ENCODE data around the gene SLAMF9.

Gene SLAMF9

GRCh38 chr1:159945483-159946241 is 8.4 kb downstream of the SLAMF9 start, which contains the start of gene IGSF9:
Gene IGSF9, minus strand, starts transcription at chr1:159945613. Its CDS starts 2,159 bp downstream, at chr1:159943454.
- peak; percentile 58 for DNase-seq

DNA sequence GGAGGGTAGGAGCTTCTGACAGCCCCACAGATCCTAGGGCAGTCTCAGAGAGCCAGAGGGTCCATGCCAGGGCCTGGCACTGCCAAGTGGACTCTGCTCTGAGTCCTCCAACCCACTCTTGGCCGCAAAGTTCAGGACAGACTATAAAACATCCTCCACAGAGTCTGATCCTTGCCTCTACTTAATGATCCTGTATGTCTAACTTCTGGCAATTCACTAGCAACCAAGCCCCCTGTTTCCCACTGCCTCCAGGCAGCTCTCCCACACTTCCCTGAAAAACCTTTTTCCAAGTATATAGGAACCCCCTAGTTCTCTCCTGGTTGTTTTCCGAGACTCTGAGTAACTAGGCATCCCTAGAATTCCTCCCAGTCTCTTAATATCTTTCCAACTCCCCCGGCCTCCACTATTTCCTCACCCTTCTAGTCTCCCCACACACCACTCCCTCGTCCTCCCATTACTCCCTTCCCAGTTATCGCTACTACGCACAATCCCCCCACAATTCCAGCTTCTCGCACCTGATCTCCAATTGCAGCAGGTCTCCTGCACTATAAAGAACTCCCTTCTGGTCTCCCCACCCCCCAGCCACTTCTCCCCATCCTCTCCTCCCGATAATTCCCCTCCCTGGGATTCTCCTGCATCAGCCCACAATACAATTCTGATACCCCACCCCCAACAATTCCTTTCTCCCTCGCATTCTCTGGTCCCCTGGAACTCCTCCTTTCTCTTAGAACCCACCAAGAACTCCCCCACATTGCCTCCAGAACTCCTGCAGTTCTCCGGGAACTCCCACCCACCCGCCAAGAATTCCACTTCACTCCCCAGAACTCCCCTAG is 9.2 kb downstream of the SLAMF9 start:
- DNase-seq, result no peak

- DNase-seq, result no peak
These were observed 10.0 kb downstream of the SLAMF9 start for GRCh38 chr1:159943908-159944622.

GRCh38 chr1:159943278-159943640 is 10.8 kb downstream of the SLAMF9 start:
- no peak for DNase-seq

DNA sequence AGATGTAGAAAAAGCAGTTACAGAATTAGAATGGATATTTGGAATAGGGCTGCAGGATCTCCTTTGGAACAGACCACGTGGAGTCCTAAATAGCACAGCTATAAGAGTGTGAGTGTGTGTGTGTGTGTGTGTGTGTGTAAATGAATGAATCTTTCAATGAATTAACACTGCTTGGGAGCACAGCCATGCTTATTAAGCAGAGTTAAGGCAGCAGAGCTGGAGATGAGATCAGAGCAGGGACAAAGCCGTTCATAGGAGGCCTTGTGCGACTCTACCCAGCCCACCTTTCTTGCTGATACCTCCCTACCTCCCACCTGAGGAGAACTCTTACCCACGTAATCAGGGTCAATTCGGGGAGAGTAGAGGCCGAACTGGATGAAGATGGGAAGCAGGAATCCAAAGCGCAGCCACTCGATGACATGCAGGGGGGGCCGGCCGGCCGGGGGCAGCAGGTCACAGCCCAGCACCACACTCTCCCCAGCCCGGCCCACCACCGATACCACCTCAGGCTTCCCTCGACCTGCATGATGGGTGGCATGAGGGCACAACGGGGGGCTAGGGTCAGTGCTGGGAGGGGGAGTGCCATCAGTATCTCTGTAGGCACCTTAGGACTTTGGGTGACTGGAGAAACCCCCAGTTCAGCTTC is 11.3 kb downstream of the SLAMF9 start:
- DNase-seq, result no peak

GRCh38 chr1:159941591-159942560 is 12.2 kb downstream of the SLAMF9 start:
- DNase-seq, result no peak

DNA sequence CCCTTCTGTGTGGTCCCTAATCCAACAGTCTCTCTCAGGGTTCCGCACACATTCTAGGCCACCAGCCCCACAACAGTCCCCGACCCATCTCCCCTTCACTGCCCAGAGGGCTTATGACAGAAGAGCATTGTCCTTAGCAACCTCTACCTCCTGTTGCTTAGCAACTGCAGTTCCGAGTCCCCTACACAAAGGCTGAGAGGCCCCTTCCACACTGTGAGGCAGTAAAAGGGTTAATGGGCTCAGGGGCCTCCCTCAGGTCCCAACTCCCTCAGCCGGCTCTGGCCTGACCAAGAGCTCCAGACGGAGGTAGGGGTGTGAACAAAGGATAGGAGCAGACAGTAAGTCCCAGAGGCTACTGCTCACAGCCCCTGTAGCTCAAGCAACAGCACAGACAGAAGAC is 12.9 kb downstream of the SLAMF9 start:
- no peak for DNase-seq

GRCh38 chr1:159940006-159940620 is 13.9 kb downstream of the SLAMF9 start:
- DNase-seq, result no peak

- DNase-seq, result no peak
These were observed 14.4 kb downstream of the SLAMF9 start for GRCh38 chr1:159939678-159940002.

DNA sequence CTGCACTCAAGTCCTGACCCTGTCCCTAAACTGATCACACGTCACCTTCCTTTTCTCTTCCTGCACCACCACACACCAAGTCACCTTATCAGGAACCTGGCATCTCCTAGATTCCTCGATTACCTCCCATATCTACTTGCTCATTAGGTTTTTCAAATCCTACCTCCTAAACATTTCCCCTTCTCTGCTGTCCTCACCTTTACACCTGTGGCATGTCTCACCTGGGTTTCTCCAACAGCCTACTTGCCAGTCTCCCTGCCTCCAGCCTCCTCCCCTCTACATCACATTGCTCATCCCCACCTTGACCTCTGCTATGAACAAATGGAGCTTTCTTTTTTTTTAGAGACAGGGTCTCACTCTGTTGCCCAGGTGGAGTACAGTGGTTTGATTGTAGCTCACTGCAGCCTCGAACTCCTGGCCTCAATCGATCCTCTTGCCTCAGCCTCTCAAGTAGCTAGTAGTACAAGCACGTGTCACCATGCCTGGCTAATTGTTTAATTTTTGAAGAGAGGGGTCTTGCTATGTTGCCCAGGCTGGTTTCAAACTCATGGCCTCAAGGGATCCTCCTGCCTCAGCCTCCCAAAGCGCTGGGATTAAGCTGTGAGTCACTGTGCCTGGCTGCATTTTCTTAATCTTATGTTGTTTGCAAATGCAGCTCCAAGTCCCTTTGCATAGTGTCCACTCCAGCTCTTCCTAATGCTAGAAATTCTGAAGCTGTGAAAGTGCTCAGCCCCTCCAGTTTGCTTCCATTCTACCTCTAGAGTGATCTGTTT is 14.9 kb downstream of the SLAMF9 start:
- DNase-seq, result no peak

DNA sequence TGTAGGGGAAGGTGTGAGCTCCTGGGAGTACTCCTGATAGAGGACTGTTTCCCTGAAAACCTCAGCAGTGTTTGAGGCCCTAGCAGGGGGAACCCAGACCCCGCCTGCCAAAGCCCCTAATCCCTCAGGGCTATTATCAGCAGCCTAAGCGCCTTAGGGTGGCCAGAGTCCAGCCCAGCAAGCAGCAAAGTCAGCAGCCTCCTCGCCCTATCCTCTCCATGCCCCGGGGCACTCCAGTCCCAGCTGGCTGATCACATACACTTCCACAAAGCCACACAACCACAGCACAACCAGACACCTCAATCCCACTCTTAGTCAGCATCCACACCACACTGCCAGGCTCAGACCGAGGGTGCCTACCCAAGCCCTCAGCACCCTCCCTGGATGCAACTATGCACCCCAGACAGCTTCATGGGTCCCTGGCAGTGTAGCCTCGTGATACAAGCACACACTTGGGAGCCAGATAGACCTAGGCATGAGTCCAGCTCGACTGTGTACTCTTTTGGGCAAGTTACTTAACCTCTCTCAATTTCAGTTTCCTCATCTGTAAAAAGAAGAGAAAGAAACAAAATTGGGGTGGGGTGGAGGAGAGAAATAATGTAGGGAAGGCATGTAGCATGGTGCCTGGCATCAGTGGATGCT is 15.7 kb downstream of the SLAMF9 start:
- peak; percentile 48 for DNase-seq

GRCh38 chr1:159937054-159937750 is 16.8 kb downstream of the SLAMF9 start:
- DNase-seq, result no peak

- peak; percentile 88 for DNase-seq
These were observed 17.6 kb downstream of the SLAMF9 start for GRCh38 chr1:159936273-159936904.

DNA sequence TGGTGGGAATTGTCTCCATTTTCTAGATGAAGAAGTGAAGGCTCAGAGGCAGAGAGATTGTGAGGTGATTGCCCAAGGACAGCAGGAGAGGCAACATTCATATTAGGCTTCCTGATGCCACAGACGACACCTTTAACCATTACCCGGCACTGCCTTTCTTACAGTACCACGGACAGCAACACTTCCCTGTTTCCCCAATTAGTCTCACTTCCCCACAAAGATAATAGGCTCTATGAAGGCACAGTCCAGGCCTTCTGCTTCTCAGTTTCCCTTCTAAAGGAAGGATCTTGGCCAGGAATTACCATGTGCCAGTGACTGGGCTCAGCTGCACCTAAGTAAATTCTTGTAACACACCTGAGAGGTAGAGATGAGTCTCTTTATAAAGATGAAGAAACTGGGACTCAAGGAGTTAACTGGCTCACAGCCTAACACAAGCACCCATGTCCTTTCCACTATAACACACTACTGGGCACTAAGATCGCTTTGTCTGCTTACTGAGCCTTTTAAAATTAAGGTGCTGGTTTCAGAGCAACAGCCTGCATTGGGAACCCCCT is 18.2 kb downstream of the SLAMF9 start:
- no peak for DNase-seq

DNA sequence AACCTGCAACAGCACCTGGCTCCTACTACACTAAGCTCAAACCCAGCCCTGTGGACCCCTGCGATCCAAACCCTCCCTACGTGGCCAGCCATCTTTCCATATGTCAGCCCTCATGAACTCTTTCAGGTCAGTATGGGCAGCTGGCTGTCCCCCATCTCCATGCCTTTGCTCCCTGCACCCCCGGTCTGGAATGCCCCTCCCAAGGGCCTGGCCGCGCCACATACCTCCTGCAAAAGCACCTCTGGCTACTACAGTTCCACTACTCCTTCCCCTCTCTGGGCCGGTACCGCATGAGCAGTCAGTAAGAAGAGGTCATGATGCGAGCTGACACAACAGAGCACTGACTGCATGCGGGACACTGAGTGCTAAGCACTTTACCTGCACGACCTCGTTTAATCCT is 18.7 kb downstream of the SLAMF9 start:
- no peak for DNase-seq

DNA sequence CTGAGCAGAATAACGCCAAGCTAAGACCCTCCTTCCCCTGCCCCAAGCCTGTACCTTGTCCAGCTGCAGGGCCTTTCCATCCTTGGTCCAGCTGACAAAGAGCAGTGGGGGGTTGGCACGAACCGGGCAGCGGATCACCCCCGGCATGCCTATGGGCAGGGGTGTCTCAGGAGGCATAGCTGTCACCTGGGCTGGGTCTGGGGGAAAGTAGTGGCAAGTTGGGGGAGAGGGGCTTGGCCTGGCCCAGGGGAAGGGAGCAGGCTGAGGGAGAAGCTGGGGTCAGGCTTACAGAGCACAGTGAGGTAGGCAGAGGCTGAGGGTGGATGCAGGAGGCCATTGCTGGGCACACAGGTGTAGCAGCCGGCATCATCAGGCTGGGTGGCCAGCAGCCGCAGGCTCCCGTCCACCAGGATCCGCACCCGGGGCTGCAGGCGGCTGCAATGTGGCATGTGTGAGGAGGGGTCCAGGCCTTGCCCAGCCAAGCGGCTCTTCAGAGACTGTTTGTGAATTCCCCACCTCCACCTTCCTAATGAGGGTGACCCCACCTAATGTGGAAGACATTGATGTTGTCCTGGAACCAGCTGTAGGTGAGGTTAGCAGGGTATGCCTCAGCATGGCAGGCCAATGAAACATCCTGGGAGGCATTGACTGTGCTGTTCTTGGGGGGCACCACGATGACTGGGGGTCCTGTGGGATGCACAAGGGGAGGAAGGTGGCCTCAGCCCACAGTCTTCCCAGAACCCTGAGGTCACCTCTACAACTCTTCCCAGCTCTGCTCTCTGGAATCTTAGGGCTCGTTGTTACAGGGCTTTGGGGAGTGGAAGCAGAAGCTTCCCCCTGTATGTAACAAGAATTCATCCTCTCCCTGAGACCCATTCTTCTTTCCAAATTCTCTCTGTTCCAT is 19.6 kb downstream of the SLAMF9 start:
- no peak for DNase-seq

- DNase-seq, result no peak
These were observed 20.7 kb downstream of the SLAMF9 start for GRCh38 chr1:159933347-159933746.
